Neural progenitor cell (in vitro differentiated cells): ENCODE measurements around the gene ACOX3.

Experiments used
- CTCF ChIP-seq: fragments of 200-600 bp; sonication (generic); IDR thresholded peaks from 2 replicates; pipeline ENCODE4 v1.5.1; 2017; ENCODE audit warnings: antibody characterized with exemption, mild to moderate bottlenecking
- EZH2 ChIP-seq: fragments of 200-600 bp; sonication (generic); IDR thresholded peaks from 2 replicates; pipeline ENCODE4 v1.6.1; 2017; ENCODE audit warnings: antibody characterized with exemption, mild to moderate bottlenecking, moderate library complexity
- EZH2phosphoT487 ChIP-seq: fragments of 200-600 bp; sonication (generic); IDR thresholded peaks from 2 replicates; pipeline ENCODE4 v1.6.1; 2017; ENCODE audit warnings: antibody characterized with exemption

- TF ChIP-seq CTCF (no peak), EZH2 (no peak), EZH2phosphoT487 (no peak)
Observed at GRCh38 chr4:8465615-8466611, 25.4 kb upstream of the ACOX3 start.
